B cell (primary cell): Measurements from ENCODE around the gene PRDM11.

Source experiments
- EZH2 ChIP-seq: IDR thresholded peaks from 2 replicates; pipeline ENCODE4 v1.6.1; 2012; ENCODE audit warnings: borderline replicate concordance, low read depth, mild to moderate bottlenecking, moderate library complexity, low read length; ENCODE audit not compliant: insufficient read depth, poor library complexity, severe bottlenecking
- TF ChIP-seq, protein P1 (sequence below): fragments of 200-600 bp; IDR thresholded peaks from one replicate; pipeline ENCODE4 v1.8.0; 2022; ENCODE audit warnings: antibody characterized with exemption, mild to moderate bottlenecking

DNA sequence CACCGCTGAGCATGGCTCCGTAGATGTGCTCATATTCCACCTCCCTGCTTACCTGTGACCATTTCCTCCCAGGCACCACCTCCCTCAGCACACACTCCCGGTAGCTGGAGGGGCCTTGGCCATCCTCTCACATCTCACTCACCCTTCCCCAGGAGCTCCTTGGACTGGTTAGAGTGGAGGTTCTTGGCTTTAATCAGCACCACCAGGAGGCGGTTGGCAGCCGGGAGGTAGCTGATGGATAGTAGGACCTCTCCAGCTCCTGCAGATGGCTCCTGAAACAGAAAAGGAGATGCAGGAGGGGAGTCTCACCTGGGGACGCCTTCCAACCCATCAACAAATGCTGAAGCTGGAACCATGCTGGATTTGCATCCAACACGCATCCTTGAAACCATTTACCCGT lies 99.8 kb downstream of the PRDM11 start:
- TF ChIP-seq, protein P1, sequence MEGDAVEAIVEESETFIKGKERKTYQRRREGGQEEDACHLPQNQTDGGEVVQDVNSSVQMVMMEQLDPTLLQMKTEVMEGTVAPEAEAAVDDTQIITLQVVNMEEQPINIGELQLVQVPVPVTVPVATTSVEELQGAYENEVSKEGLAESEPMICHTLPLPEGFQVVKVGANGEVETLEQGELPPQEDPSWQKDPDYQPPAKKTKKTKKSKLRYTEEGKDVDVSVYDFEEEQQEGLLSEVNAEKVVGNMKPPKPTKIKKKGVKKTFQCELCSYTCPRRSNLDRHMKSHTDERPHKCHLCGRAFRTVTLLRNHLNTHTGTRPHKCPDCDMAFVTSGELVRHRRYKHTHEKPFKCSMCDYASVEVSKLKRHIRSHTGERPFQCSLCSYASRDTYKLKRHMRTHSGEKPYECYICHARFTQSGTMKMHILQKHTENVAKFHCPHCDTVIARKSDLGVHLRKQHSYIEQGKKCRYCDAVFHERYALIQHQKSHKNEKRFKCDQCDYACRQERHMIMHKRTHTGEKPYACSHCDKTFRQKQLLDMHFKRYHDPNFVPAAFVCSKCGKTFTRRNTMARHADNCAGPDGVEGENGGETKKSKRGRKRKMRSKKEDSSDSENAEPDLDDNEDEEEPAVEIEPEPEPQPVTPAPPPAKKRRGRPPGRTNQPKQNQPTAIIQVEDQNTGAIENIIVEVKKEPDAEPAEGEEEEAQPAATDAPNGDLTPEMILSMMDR: no peak
- no peak for TF ChIP-seq EZH2
